Immature natural killer cell (primary cell): ENCODE results near the gene KRTAP19-8. TPM values are rescaled to one million over a fixed set of nuclear protein-coding genes. Genes with fewer than 3 reads are reported as not detected.

Source experiments
- DNase-seq, 3 donors: peaks; one replicate each; pipeline ENCODE4 v3.0.0; 2022; ENCODE audit warnings: mixed read lengths in 1 of 3
- H3K27ac Mint-ChIP-seq, 6 donors: one replicate each; pipeline ENCODE4 v1.8.0; 2020; ENCODE audit warnings: mixed read lengths in 6 of 6, mild to moderate bottlenecking in 5 of 6, inconsistent platforms in 4 of 6, moderate library complexity in 3 of 6
- H3K27me3 Mint-ChIP-seq, 3 donors: one replicate each; pipeline ENCODE4 v1.8.0; 2020 to 2021; ENCODE audit warnings: low read depth in 3 of 3, mild to moderate bottlenecking in 3 of 3, mixed read lengths in 3 of 3, moderate library complexity in 3 of 3, inconsistent platforms in 1 of 3
- H3K36me3 Mint-ChIP-seq, 3 donors: one replicate each; pipeline ENCODE4 v1.8.0; 2020; ENCODE audit warnings: mixed read lengths in 3 of 3, inconsistent platforms in 2 of 3, mild to moderate bottlenecking in 2 of 3
- H3K4me1 Mint-ChIP-seq, 2 donors: one replicate each; pipeline ENCODE4 v1.8.0; 2020; ENCODE audit warnings: inconsistent platforms in 2 of 2, mild to moderate bottlenecking in 2 of 2, mixed read lengths in 2 of 2, moderate library complexity in 1 of 2
- H3K4me3 Mint-ChIP-seq, 5 donors: one replicate each; pipeline ENCODE4 v1.8.0; 2020; ENCODE audit warnings: mild to moderate bottlenecking in 5 of 5, mixed read lengths in 5 of 5, inconsistent platforms in 3 of 5, moderate library complexity in 3 of 5
- H3K9me3 Mint-ChIP-seq, 6 donors: one replicate each; pipeline ENCODE4 v1.8.0; 2020; ENCODE audit warnings: mild to moderate bottlenecking in 6 of 6, mixed read lengths in 6 of 6, inconsistent platforms in 4 of 6, moderate library complexity in 3 of 6
- polyA plus RNA-seq, 3 donors: library from polyadenylated mRNA; unstranded; fragments of 300-500 nt; fragmentation: Illumina TruSeq; gene quantifications; one replicate each; pipeline ENCODE4 v1.2.3, GENCODE V29; 2021

Gene KRTAP19-8, protein sequence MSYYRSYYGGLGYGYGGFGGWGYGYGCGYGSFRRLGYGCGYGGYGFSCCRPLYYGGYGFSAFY
- not detected for polyA plus RNA-seq

DNA sequence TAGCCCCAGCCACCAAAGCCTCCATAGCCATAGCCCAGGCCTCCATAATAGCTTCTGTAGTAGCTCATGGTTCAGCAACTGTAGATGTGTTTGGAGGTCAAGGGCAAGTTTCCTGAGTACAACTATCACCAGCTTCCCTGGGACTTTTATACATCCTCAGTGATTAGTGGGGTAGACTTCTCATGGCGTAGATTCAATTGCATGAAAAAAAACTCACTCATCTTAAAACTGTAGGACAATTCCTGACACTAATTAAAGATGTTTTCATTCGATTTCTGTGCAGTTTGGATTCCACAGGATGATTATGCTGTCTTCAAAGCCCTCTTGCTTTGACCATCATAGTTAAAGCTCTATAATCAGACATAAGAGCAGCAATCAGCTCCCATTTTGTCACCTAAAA, at the start of gene KRTAP19-8:
Gene KRTAP19-8 (minus strand): TSS at position 101 of the 400 bp plus-strand sequence. CDS start 33 bp downstream, at position 68.
- H3K36me3 Mint-ChIP-seq, result no peaks in the 10 kb centered on the region
- no peak within 1 kb of the TSS for H3K4me3 Mint-ChIP-seq

DNA sequence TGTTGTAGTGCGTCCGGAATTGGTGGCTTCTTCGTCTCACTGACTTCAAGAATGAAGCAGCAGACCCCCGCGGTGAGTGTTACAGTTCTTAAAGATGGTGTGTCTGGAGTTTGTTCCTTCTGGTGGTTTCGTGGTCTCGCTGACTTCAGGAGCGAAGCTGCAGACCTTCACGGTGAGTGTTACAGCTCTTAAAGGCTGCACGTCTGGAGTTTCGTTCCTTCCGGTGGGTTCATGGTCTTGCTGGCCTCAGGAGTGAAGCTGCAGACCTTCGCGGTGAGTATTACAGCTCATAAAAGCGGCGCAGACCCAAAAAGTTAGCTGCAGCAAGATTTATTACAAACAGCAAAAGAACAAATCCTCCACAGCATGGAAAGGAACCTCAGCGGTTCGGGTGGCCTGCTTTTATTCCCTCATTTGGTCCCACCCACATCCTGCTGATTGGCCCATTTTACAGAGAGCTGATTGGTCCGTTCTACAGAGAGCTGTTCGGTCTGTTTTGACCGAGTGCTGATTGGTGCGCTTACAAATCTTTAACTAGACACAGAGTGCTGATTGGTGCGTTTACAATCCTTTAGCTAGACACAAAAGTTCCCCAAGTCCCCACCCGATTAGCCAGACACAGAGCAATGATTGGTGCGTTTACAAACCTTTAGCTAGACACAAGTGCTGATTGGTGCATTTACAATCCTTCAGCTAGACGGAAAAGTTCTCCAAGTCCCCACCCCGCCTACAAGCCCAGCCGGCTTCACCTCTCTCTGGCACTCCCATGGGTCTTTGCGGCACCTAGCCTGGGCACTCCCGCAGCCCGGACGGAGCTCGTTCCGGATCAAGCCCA, 49.6 kb upstream of the KRTAP19-8 start:
- peaks cover 0 to 2% of the 10 kb centered on the region in 2 donors for H3K4me1 Mint-ChIP-seq
- no peak overlapping the region for H3K27ac Mint-ChIP-seq
- no peaks in the 10 kb centered on the region for H3K9me3 Mint-ChIP-seq
- no peak for DNase-seq
- H3K36me3 Mint-ChIP-seq, result no peaks in the 10 kb centered on the region
- H3K4me3 Mint-ChIP-seq, result no peak overlapping the region
- peaks cover 0 to 6% (median 2%) of the 10 kb centered on the region in 3 donors for H3K27me3 Mint-ChIP-seq

More for the DNA sequence above, at the start of gene KRTAP19-8:
- no peak for DNase-seq
- Mint-ChIP-seq H3K9me3 (peaks cover 0 to 4% (median 2%) of the 10 kb centered on the region in 6 donors), H3K27ac (no peak within 1 kb of the TSS), H3K4me1 (no peaks in the 10 kb centered on the region), H3K27me3 (peaks cover 0 to 8% (median 2%) of the 10 kb centered on the region in 3 donors)

DNA sequence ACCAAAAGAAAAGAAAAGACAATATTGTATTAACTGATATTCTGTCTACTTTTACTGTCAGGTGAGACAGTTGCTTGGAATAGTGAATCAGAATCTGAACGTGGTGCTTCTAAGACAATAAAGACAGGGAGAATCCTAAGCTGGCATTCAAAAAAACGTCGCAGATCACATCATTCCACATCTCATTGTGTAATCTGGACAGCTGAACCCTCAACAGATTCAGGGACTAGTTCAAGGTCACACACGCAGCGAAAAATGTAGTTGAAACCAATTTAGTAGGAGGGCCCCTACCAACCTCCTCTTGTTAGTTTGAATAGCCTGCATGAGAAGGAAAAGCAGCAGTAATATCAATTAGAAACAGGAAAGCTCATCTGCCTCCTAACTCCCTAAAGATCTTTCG, 46.4 kb upstream of the KRTAP19-8 start:
- peaks cover 0 to 2% of the 10 kb centered on the region in 2 donors for H3K4me1 Mint-ChIP-seq
- no peaks in the 10 kb centered on the region for H3K36me3 Mint-ChIP-seq
- no peaks in the 10 kb centered on the region for H3K9me3 Mint-ChIP-seq
- H3K27ac Mint-ChIP-seq, result no peak overlapping the region
- H3K27me3 Mint-ChIP-seq, result peaks cover 0 to 6% (median 3%) of the 10 kb centered on the region in 3 donors
- no peak overlapping the region for H3K4me3 Mint-ChIP-seq
- DNase-seq, result no peak

DNA sequence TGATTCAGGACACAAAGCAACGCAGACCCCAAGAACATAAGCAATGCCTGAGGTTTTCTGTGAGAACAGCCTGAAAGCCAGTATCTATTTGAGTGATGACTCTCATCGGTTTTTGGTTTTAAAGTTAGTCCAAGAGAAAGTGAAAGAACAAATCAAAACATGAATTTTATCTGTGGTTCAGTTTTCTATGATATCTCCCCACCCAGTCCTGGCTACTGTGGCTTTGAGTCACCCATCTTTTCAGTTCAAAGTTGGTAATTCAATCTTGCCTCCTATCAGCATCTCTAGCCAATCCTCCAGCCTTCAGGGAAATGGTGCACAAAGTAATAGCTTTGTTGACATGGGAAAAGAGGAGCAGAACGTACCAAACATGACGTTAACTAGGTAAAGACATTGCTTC, 40.5 kb upstream of the KRTAP19-8 start:
- no peak overlapping the region for H3K4me3 Mint-ChIP-seq
- H3K27ac Mint-ChIP-seq, result no peak overlapping the region
- H3K27me3 Mint-ChIP-seq, result peaks cover 0 to 6% (median 0%) of the 10 kb centered on the region in 3 donors
- H3K36me3 Mint-ChIP-seq, result no peaks in the 10 kb centered on the region
- no peaks in the 10 kb centered on the region for H3K9me3 Mint-ChIP-seq
- DNase-seq, result no peak
- no peaks in the 10 kb centered on the region for H3K4me1 Mint-ChIP-seq

DNA sequence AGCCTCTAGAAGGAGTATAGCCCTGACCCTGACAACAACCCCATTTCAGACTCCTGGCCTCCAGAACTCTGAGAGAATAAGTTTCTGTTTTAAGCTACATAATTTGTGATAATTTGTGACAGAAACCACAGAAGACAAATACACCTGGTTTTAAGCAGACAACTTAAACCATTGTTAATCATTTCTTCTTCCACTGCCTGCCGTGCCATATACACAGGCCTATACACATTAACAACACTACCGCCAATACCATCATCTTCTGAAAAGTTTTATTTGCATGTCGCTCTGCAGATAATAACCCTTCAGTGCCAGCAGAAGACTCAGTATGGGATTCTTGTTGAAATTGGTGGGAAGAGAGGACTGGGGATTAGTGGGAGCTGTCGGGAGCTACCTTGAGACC, 39.9 kb upstream of the KRTAP19-8 start:
- no peak overlapping the region for H3K4me3 Mint-ChIP-seq

DNA sequence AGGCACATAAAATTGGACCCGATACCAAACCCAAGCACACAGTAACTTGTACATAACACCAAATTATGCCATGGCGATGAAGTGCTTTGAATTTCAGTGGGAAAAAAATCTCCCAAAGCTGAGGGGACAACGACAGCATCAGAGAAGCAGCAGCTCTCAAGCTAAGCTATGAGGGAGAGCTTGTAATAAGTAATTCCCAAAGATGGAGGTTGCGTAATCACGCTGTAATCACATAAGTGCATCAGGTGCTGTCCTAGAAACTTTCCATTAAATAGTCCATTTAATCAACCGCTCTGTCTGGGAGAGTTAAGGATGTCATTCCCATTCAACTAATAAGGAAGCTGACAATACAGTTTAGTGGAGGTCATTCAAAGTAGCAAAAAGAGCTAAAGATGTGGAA, 37.6 kb upstream of the KRTAP19-8 start:
- peaks cover 0 to 4% (median 3%) of the 10 kb centered on the region in 3 donors for H3K27me3 Mint-ChIP-seq
- no peaks in the 10 kb centered on the region for H3K36me3 Mint-ChIP-seq
- no peaks in the 10 kb centered on the region for H3K4me1 Mint-ChIP-seq
- no peak for DNase-seq
- no peaks in the 10 kb centered on the region for H3K9me3 Mint-ChIP-seq
- H3K4me3 Mint-ChIP-seq, result no peak overlapping the region
- no peak overlapping the region for H3K27ac Mint-ChIP-seq

More for the DNA sequence above, 39.9 kb upstream of the KRTAP19-8 start:
- DNase-seq, result no peak
- Mint-ChIP-seq H3K9me3 (no peaks in the 10 kb centered on the region), H3K27ac (no peak overlapping the region), H3K4me1 (no peaks in the 10 kb centered on the region), H3K36me3 (no peaks in the 10 kb centered on the region), H3K27me3 (peaks cover 0 to 6% (median 0%) of the 10 kb centered on the region in 3 donors)

DNA sequence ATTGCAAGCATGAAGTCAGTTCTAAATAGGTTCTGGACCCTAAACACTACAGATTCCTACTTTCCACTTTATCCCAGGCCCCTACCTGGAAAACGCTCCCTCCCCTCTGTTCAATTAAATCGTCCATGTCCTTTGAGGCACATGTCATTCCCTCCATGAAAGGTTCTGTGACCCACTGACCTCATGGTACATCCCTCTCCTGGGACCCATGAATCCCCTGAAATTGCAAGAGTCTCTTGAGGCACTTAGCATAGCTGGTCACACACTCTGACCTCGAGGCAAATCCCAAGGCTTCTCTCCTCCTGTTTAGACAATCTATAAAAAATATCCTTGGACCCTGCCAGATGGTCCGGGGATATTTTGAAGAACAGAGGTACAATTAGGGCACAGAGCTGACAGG, 34.3 kb upstream of the KRTAP19-8 start:
- H3K4me3 Mint-ChIP-seq, result no peak overlapping the region
- H3K9me3 Mint-ChIP-seq, result no peaks in the 10 kb centered on the region
- no peak overlapping the region for H3K27ac Mint-ChIP-seq
- H3K4me1 Mint-ChIP-seq, result no peaks in the 10 kb centered on the region
- no peaks in the 10 kb centered on the region for H3K36me3 Mint-ChIP-seq
- no peak for DNase-seq
- H3K27me3 Mint-ChIP-seq, result peaks cover 0 to 3% (median 0%) of the 10 kb centered on the region in 3 donors

DNA sequence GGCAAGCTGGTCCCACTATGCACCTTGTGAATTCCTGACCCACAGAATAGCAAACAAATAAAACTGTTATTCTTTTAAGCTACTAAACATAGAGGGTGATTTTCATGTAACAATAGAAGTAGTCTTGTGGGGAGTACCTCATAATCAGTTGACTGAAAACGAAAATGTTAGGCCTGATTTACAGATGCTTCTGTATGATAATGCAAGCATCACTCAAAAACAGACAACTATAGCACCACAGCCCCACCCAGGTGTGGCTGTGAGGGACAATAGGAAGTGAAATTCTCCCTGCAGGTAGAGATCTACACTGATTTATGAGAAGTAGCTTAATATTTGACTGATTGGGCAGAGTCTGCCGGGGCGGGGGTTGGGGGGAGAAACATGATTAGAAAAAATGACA, 26.5 kb upstream of the KRTAP19-8 start:
- Mint-ChIP-seq H3K27ac (no peak overlapping the region), H3K36me3 (no peaks in the 10 kb centered on the region), H3K27me3 (peaks cover 0 to 3% (median 3%) of the 10 kb centered on the region in 3 donors), H3K4me3 (no peak overlapping the region), H3K9me3 (peaks cover 0 to 2% (median 0%) of the 10 kb centered on the region in 6 donors), H3K4me1 (no peaks in the 10 kb centered on the region)
- no peak for DNase-seq

DNA sequence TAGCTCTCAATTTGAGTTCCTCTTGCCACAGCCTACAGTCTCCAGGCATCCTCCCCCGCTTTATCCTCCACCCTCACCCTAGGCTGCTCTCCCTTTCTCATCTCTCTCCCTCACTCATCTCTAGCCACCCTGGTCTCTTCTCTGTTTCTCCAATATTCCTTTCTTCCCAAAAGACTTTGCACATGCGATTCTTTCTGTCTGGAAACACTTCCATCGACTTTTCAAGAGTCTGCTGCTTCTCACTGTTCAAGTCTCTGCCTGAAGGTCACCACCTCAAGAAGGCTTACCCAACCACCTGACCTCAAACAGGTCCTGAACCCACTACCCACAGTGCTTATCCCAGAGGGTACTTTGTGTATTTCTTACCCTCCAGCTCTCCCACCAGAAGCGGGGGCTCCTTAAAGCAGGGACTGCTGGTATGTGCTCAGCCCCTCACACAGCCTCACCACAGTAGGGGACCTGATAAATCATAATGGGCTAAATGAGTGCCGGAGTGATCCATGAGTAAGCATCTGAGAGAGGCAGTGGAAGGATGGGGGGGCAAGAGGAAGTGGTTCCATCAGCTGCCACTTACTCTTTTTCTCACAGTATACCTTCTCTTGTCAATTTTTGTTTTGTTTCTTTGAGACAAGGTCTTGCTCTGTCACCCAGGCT, 14.3 kb upstream of the KRTAP19-8 start:
- Mint-ChIP-seq H3K9me3 (peaks cover 0 to 8% (median 0%) of the 10 kb centered on the region in 6 donors), H3K4me1 (no peaks in the 10 kb centered on the region), H3K27ac (no peak overlapping the region), H3K36me3 (no peaks in the 10 kb centered on the region), H3K27me3 (peaks cover 0 to 5% (median 2%) of the 10 kb centered on the region in 3 donors), H3K4me3 (no peak overlapping the region)
- no peak for DNase-seq

DNA sequence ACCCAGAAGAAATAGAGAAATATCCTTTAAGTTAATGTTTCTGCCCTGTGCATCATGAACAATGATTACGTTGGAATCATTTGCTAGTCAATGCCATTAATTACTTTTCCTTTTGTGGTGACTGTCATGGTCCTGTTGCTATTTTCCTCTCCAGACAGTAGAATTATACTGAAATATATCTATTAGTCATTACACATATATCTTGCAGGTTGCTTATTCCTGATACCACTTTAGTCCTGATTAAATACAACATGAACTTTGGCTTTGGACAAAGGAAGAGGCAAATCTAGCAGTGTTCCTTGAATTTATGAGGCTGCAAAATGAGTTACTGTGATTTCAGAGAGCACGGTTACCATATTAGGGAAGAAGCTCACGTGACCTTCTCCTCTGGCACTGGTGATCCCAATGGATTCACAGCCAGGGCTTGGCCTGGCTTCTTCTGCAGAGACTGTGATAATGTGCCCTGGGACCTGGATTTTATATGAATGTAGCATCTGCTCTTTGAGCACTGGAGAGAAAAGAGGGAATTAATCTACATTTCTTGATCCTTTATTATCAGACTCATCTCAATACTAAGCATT, 12.4 kb upstream of the KRTAP19-8 start:
- H3K36me3 Mint-ChIP-seq, result no peaks in the 10 kb centered on the region
- peaks cover 0 to 9% (median 4%) of the 10 kb centered on the region in 3 donors for H3K27me3 Mint-ChIP-seq
- no peak overlapping the region for H3K4me3 Mint-ChIP-seq

DNA sequence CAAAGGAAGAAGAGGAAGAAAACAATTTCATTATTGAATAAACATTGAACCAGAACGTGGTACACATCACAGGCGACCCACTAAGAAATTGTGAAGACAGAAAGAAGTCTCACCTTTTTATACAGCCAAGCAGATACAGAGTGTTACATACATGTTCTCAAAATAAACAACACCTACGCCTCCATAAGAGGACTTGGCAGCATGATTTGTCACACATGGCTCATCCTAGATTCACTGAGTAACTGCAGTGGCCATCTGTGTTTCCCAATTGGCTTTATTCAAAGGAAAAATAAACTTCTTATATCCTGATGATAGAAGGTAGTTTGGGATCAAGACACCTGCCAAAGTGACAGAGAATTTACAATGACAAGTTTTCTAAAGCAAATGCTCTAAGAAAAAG, 7.6 kb upstream of the KRTAP19-8 start:
- Mint-ChIP-seq H3K4me3 (no peak overlapping the region), H3K36me3 (no peaks in the 10 kb centered on the region), H3K4me1 (no peaks in the 10 kb centered on the region), H3K9me3 (peaks cover 0 to 4% (median 0%) of the 10 kb centered on the region in 6 donors), H3K27ac (no peak overlapping the region), H3K27me3 (peaks cover 0 to 9% (median 5%) of the 10 kb centered on the region in 3 donors)
- DNase-seq, result no peak

More for the DNA sequence above, 12.4 kb upstream of the KRTAP19-8 start:
- H3K27ac Mint-ChIP-seq, result no peak overlapping the region
- DNase-seq, result no peak
- H3K9me3 Mint-ChIP-seq, result peaks cover 0 to 5% (median 0%) of the 10 kb centered on the region in 6 donors
- no peaks in the 10 kb centered on the region for H3K4me1 Mint-ChIP-seq

DNA sequence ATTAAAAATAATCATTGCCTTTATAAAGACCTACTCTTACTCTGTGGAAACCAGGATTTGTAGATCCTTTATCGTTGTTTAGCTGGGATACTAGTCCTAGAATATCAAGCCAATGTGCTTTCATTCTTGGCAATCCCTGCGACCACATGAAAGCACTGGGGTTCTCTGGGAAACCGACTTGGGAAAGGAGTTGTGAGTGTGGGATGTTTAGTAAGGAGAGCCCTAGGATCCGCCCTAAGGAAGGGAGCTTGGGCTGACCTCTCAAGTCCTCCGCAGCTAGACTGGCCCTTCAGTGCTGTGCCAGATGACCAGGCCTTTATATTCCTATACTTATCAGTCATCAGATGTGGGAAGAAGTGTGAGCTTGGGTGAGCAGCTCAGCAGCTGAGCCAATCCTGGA, 5.2 kb upstream of the KRTAP19-8 start:
- peaks cover 0 to 9% (median 4%) of the 10 kb centered on the region in 3 donors for H3K27me3 Mint-ChIP-seq
- H3K9me3 Mint-ChIP-seq, result peaks cover 0 to 4% (median 0%) of the 10 kb centered on the region in 6 donors
- H3K36me3 Mint-ChIP-seq, result no peaks in the 10 kb centered on the region
- no peaks in the 10 kb centered on the region for H3K4me1 Mint-ChIP-seq
- no peak overlapping the region for H3K27ac Mint-ChIP-seq
- H3K4me3 Mint-ChIP-seq, result no peak overlapping the region
- no peak for DNase-seq

DNA sequence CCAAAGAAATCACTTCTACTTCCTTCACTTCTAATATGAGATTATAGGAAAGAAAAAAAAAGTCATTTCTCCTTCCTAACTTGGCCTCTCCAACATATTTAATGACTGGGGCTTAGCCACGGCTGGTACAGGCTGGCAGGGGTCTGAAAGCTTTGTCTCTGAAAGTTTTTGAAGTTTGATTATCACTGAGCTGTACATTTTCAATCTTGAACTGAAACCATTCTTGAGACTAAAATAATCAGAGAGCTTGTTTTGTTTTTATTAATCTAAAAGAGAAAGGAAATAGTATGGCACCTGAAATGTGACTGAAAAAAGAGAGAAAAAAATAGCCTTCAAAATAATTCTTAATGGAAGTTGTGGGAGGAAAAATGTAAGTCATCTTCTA, 3.8 kb upstream of the KRTAP19-8 start:
- Mint-ChIP-seq H3K27ac (no peak overlapping the region), H3K27me3 (peaks cover 0 to 8% (median 4%) of the 10 kb centered on the region in 3 donors), H3K36me3 (no peaks in the 10 kb centered on the region), H3K9me3 (peaks cover 0 to 2% (median 0%) of the 10 kb centered on the region in 6 donors), H3K4me3 (no peak overlapping the region), H3K4me1 (no peaks in the 10 kb centered on the region)
- DNase-seq, result no peak
